ENCODE data around the gene MARK1. TPM values are rescaled to one million over a fixed set of nuclear protein-coding genes. Genes with fewer than 3 reads are reported as not detected.
A peak's percentile ranks its signal among the peaks of the same experiment; 100 is the strongest.

MARK1 gene
- total RNA-seq, result not detected

GRCh38 chr1:220527908-220528678 is at the start of gene MARK1:
Gene MARK1, plus strand, starts transcription at chr1:220528136. Its CDS starts 687 bp downstream, at chr1:220528823.
- Mint-ChIP-seq H3K27me3 (peaks cover 43 to 67% of the 10 kb centered on the region in 2 donors), H3K4me3 (peak within 1 kb of the TSS; percentile 91), H3K27ac (no peak within 1 kb of the TSS), H3K9me3 (no peaks in the 10 kb centered on the region), H3K36me3 (peaks cover 6% of the 10 kb centered on the region), H3K4me1 (ENCODE audit: low read depth in 2 of 2) (peaks cover 7 to 11% of the 10 kb centered on the region in 2 donors)
- ATAC-seq (peak; percentile 44 to 74), DNase-seq (ENCODE audit: low spot score) (no peak)

DNA sequence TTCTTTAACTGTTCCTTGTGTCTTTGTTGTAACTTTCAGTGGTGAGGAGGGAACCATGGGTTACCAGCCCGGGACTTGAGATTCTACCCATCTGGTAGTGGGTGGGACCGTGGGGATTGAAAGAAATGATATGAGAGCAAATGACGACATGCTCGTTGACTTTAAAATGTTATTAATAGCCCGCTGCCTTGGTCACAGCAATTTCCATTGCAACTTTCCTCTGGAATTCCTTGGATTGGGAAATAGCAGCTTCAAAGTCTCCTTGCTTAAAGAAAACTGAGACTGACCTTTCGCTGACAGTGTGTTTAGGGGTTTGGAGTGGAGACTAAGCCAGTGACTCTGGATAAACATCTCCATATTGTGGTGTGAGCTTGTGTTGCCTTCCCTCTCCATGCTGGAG is 44.2 kb upstream of the MARK1 start:
- Mint-ChIP-seq H3K9me3 (peaks cover 4% of the 10 kb centered on the region), H3K4me3 (no peak overlapping the region), H3K4me1 (ENCODE audit: low read depth in 2 of 2) (no peaks in the 10 kb centered on the region), H3K36me3 (no peaks in the 10 kb centered on the region), H3K27me3 (peaks cover 8 to 21% of the 10 kb centered on the region in 2 donors), H3K27ac (no peak overlapping the region)
- ATAC-seq, result no peak
- no peak for DNase-seq (ENCODE audit: low spot score)

- Mint-ChIP-seq H3K36me3 (no peaks in the 10 kb centered on the region), H3K4me3 (no peak overlapping the region), H3K4me1 (ENCODE audit: low read depth in 2 of 2) (no peaks in the 10 kb centered on the region), H3K9me3 (peaks cover 9% of the 10 kb centered on the region), H3K27ac (no peak overlapping the region), H3K27me3 (peaks cover 11 to 19% of the 10 kb centered on the region in 2 donors)
- ATAC-seq (no peak), DNase-seq (ENCODE audit: low spot score) (no peak)
Measured at GRCh38 chr1:220484135-220484534, 43.8 kb upstream of the MARK1 start.

DNA sequence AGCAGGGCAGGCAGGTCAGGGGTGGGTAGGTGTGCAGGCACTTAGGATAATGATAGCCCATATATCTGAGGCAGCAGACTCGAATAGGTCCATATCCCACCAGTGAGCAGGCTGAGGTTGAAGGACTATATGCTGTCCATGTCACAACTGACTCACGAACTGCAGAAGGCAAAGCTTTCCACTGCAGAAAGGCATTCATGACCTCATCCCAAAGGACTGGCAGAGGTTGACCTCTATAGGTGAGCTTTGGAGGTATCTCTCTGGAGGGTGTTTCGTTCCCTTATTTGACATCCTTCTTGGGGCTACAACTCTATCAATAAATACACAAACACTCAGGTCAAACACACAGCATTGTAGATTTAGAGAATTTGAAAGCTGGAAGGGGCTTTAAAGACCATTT is 42.8 kb upstream of the MARK1 start:
- no peaks in the 10 kb centered on the region for H3K4me1 Mint-ChIP-seq (ENCODE audit: low read depth in 2 of 2)
- H3K36me3 Mint-ChIP-seq, result no peaks in the 10 kb centered on the region
- DNase-seq (ENCODE audit: low spot score) (no peak), ATAC-seq (no peak)
- peaks cover 9% of the 10 kb centered on the region for H3K9me3 Mint-ChIP-seq
- no peak overlapping the region for H3K27ac Mint-ChIP-seq
- peaks cover 11% of the 10 kb centered on the region in 2 donors for H3K27me3 Mint-ChIP-seq
- no peak overlapping the region for H3K4me3 Mint-ChIP-seq

GRCh38 chr1:220485791-220486190 is 42.1 kb upstream of the MARK1 start:
- Mint-ChIP-seq H3K4me3 (no peak overlapping the region), H3K27ac (no peak overlapping the region), H3K4me1 (ENCODE audit: low read depth in 2 of 2) (no peaks in the 10 kb centered on the region), H3K9me3 (peaks cover 9% of the 10 kb centered on the region), H3K36me3 (no peaks in the 10 kb centered on the region), H3K27me3 (peaks cover 11% of the 10 kb centered on the region in 2 donors)
- DNase-seq (ENCODE audit: low spot score), result no peak
- ATAC-seq, result no peak

DNA sequence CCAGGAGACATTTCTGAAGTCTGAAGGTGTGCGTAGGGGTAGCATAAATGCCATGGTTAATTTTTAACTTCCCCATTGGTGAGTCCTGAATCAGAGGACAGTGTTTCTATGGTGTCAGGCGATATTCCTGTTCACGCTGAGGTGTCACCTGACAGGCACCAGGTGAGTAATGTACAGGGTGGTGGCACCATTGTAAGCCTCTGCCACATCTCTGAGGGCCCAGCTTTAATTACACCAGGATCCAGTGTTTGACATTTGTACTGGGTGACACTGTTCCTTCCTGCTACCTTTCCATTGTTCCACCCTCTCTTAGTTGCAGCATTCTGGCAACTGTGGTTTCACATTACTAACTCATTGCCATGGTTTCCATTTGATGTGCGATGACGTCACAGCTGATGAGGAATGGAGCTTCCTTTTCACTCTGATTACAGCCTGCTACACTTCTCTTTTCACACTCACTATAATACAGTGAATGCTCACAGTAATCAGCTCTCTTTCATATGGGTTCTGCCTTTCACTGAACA is 40.6 kb upstream of the MARK1 start:
- peaks cover 1 to 11% of the 10 kb centered on the region in 2 donors for H3K27me3 Mint-ChIP-seq
- H3K36me3 Mint-ChIP-seq, result no peaks in the 10 kb centered on the region
- no peaks in the 10 kb centered on the region for H3K4me1 Mint-ChIP-seq (ENCODE audit: low read depth in 2 of 2)
- ATAC-seq (no peak), DNase-seq (ENCODE audit: low spot score) (no peak)
- H3K4me3 Mint-ChIP-seq, result no peak overlapping the region
- H3K9me3 Mint-ChIP-seq, result peaks cover 9% of the 10 kb centered on the region
- H3K27ac Mint-ChIP-seq, result no peak overlapping the region

GRCh38 chr1:220491891-220492290 is 36.0 kb upstream of the MARK1 start:
- ATAC-seq, result no peak
- H3K27me3 Mint-ChIP-seq, result peaks cover 3 to 18% of the 10 kb centered on the region in 2 donors
- no peak overlapping the region for H3K4me3 Mint-ChIP-seq

GRCh38 chr1:220497220-220497947 is 30.6 kb upstream of the MARK1 start:
- no peak overlapping the region for H3K27ac Mint-ChIP-seq

More at GRCh38 chr1:220491891-220492290, 36.0 kb upstream of the MARK1 start:
- H3K4me1 Mint-ChIP-seq (ENCODE audit: low read depth in 2 of 2), result no peaks in the 10 kb centered on the region
- DNase-seq (ENCODE audit: low spot score), result no peak
- H3K36me3 Mint-ChIP-seq, result no peaks in the 10 kb centered on the region
- H3K9me3 Mint-ChIP-seq, result peaks cover 9% of the 10 kb centered on the region
- no peak overlapping the region for H3K27ac Mint-ChIP-seq

DNA sequence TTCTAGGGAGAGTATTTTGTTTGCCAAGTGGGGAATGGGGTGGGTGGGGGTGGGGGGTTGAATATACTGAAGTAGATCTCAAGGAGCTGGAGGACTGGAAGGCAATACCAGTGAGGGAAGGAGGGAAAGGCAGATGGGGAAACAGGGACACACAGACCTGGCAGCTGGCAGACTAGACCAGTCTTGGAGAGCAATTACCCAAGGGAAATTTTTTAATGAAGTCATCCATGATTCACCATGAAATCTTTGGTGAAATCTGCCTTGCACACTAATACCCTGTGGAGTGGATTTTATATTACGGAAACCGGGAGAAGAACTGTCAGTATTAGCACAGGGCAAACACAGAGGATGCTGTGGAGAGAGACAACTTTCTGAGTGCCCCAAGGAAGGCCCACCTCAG is 29.7 kb upstream of the MARK1 start:
- no peaks in the 10 kb centered on the region for H3K36me3 Mint-ChIP-seq
- ATAC-seq (no peak), DNase-seq (ENCODE audit: low spot score) (no peak)
- H3K27me3 Mint-ChIP-seq, result peaks cover 6 to 18% of the 10 kb centered on the region in 2 donors
- H3K4me1 Mint-ChIP-seq (ENCODE audit: low read depth in 2 of 2), result no peaks in the 10 kb centered on the region
- H3K9me3 Mint-ChIP-seq, result no peaks in the 10 kb centered on the region
- no peak overlapping the region for H3K4me3 Mint-ChIP-seq
- no peak overlapping the region for H3K27ac Mint-ChIP-seq

More at GRCh38 chr1:220497220-220497947, 30.6 kb upstream of the MARK1 start:
- peaks cover 6 to 18% of the 10 kb centered on the region in 2 donors for H3K27me3 Mint-ChIP-seq
- H3K36me3 Mint-ChIP-seq, result no peaks in the 10 kb centered on the region
- ATAC-seq, result no peak
- H3K9me3 Mint-ChIP-seq, result no peaks in the 10 kb centered on the region
- no peak for DNase-seq (ENCODE audit: low spot score)
- no peak overlapping the region for H3K4me3 Mint-ChIP-seq
- no peaks in the 10 kb centered on the region for H3K4me1 Mint-ChIP-seq (ENCODE audit: low read depth in 2 of 2)

DNA sequence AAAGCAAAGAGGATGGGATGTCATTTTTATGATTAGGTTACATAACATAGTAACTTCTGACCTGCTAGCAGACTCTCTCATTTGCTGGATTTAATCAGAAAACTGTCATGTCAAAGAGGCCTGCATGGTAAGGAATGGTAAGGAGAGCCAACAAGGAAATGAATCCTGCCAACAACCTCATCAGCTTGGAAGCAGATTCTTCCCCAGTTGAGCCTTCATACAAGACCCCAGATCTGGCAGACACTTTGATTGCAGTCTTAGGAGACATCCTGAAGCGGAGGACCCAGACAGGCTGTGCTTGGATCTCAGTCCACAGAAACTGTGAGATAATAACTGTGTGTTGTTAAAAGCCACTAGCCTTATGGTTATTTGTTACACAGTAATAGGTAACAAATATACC is 27.6 kb upstream of the MARK1 start:
- Mint-ChIP-seq H3K4me1 (ENCODE audit: low read depth in 2 of 2) (no peaks in the 10 kb centered on the region), H3K36me3 (no peaks in the 10 kb centered on the region), H3K27ac (no peak overlapping the region), H3K4me3 (no peak overlapping the region), H3K27me3 (peaks cover under 1 to 6% of the 10 kb centered on the region in 2 donors), H3K9me3 (no peaks in the 10 kb centered on the region)
- ATAC-seq, result no peak
- DNase-seq (ENCODE audit: low spot score), result no peak

DNA sequence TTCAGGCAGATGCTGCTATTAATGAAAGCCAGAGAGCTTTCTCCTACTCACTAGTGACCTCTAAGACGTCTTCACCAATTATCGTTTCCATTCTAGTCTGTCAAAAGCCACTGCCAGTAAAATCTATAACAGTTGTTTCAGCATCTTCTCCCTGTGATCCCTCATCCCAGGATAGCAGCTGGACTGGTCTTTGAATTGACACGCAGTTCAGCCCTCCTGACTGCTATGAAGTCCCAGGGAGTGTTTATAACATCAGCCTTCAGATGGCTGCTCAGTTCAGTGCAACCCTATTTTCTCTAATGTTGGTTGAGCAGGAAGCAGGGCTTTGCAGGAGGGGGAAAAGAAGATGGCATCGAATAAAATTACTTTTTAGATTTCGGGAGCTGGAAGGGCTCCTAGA is 23.6 kb upstream of the MARK1 start:
- no peak overlapping the region for H3K27ac Mint-ChIP-seq
- no peak for DNase-seq (ENCODE audit: low spot score)
- no peaks in the 10 kb centered on the region for H3K36me3 Mint-ChIP-seq
- H3K27me3 Mint-ChIP-seq, result no peaks in the 10 kb centered on the region
- H3K4me3 Mint-ChIP-seq, result no peak overlapping the region
- H3K4me1 Mint-ChIP-seq (ENCODE audit: low read depth in 2 of 2), result no peaks in the 10 kb centered on the region
- H3K9me3 Mint-ChIP-seq, result no peaks in the 10 kb centered on the region
- no peak for ATAC-seq

- DNase-seq (ENCODE audit: low spot score) (no peak), ATAC-seq (no peak)
- H3K36me3 Mint-ChIP-seq, result no peaks in the 10 kb centered on the region
- H3K9me3 Mint-ChIP-seq, result no peaks in the 10 kb centered on the region
- no peaks in the 10 kb centered on the region for H3K4me1 Mint-ChIP-seq (ENCODE audit: low read depth in 2 of 2)
- peaks cover 4 to 6% of the 10 kb centered on the region in 2 donors for H3K27me3 Mint-ChIP-seq
- H3K4me3 Mint-ChIP-seq, result no peak overlapping the region
- no peak overlapping the region for H3K27ac Mint-ChIP-seq
Measured at GRCh38 chr1:220507085-220507484, 20.9 kb upstream of the MARK1 start.

- no peaks in the 10 kb centered on the region for H3K36me3 Mint-ChIP-seq
- H3K4me3 Mint-ChIP-seq, result no peak overlapping the region
- H3K27ac Mint-ChIP-seq, result no peak overlapping the region
- peaks cover 6 to 7% of the 10 kb centered on the region in 2 donors for H3K27me3 Mint-ChIP-seq
- no peak for DNase-seq (ENCODE audit: low spot score)
- no peaks in the 10 kb centered on the region for H3K9me3 Mint-ChIP-seq
- no peaks in the 10 kb centered on the region for H3K4me1 Mint-ChIP-seq (ENCODE audit: low read depth in 2 of 2)
- ATAC-seq, result no peak
Measured at GRCh38 chr1:220511179-220511578, 16.8 kb upstream of the MARK1 start.

DNA sequence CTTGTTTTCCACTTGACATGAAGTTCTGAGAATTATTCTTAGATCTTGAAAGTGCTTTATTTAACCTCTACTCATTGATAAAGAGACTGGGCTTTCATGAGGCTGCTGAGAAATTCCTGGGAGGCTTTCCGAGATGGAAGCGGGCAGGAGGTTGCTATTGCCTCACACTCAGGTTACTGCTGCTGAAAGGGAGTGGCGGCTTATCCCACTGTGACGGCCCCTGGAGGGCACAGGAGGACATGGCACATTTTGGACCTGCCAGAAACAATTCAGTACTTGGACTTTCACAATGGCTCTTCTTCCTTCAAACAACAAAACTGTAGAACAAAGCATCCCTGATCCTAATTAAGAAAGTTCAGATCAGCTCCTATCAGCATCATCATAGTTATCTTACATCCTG is 16.2 kb upstream of the MARK1 start:
- H3K4me1 Mint-ChIP-seq (ENCODE audit: low read depth in 2 of 2), result no peaks in the 10 kb centered on the region
- ATAC-seq, result no peak

More for the DNA sequence above, 16.2 kb upstream of the MARK1 start:
- Mint-ChIP-seq H3K27me3 (peaks cover 7% of the 10 kb centered on the region in 2 donors), H3K4me3 (no peak overlapping the region), H3K9me3 (no peaks in the 10 kb centered on the region), H3K27ac (no peak overlapping the region), H3K36me3 (no peaks in the 10 kb centered on the region)
- no peak for DNase-seq (ENCODE audit: low spot score)
